SK-N-MC (cell line): ENCODE measurements around the gene COPZ1.

Source experiments
- EZH2 ChIP-seq: fragments of 200-600 bp; sonication (generic); IDR thresholded peaks from one replicate; pipeline ENCODE4 v1.6.1; 2017; ENCODE audit warnings: antibody characterized with exemption
- POLR2AphosphoS5 ChIP-seq: IDR thresholded peaks from 2 replicates; pipeline ENCODE4 v1.6.1; 2012; ENCODE audit warnings: mild to moderate bottlenecking, low read depth, low read length, borderline replicate concordance

GRCh38 chr12:54377007-54377406, 52.1 kb downstream of the COPZ1 start:
- TF ChIP-seq EZH2: no peak
- no peak for TF ChIP-seq POLR2AphosphoS5
